NT2/D1 (cell line): ENCODE results near the gene LRRC51.

Experiments used
- DNase-seq: peaks from one replicate; pipeline ENCODE4 v3.0.0-alpha.2; 2011; ENCODE audit warnings: low read depth, low spot score
- H3K27me3 ChIP-seq: 2 replicates; pipeline ENCODE4 v1.6.0; 2011; ENCODE audit warnings: mild to moderate bottlenecking; ENCODE audit not compliant: insufficient read length, insufficient read depth
- H3K36me3 ChIP-seq: 2 replicates; pipeline ENCODE4 v1.6.1; 2011; ENCODE audit warnings: mild to moderate bottlenecking, low read length, mixed read lengths; ENCODE audit not compliant: insufficient read depth, insufficient read length
- H3K4me1 ChIP-seq: 2 replicates; pipeline ENCODE4 v1.5.1; 2011; ENCODE audit not compliant: insufficient read depth, insufficient read length
- H3K4me3 ChIP-seq: 2 replicates; pipeline ENCODE4 v1.5.1; 2011; ENCODE audit warnings: low read depth; ENCODE audit not compliant: insufficient read length
- H3K9ac ChIP-seq: 2 replicates; pipeline ENCODE4 v1.6.0; 2011; ENCODE audit warnings: low read depth; ENCODE audit not compliant: insufficient read length
- H3K9me3 ChIP-seq: 2 replicates; pipeline ENCODE4 v1.5.1; 2011; ENCODE audit warnings: mild to moderate bottlenecking, low read length; ENCODE audit not compliant: insufficient read depth
- SUZ12 ChIP-seq: IDR thresholded peaks from 2 replicates; pipeline ENCODE4 v1.6.1; 2011; ENCODE audit not compliant: insufficient read length, insufficient read depth; ENCODE audit errors: extremely low read depth
- YY1 ChIP-seq: IDR thresholded peaks from 2 replicates; pipeline ENCODE4 v1.6.1; 2011; ENCODE audit not compliant: insufficient read length, insufficient read depth
- ZNF274 ChIP-seq: IDR thresholded peaks from 2 replicates; pipeline ENCODE4 v1.6.1; 2011; ENCODE audit warnings: mild to moderate bottlenecking, low read depth, low read length

The LRRC51 gene

DNA sequence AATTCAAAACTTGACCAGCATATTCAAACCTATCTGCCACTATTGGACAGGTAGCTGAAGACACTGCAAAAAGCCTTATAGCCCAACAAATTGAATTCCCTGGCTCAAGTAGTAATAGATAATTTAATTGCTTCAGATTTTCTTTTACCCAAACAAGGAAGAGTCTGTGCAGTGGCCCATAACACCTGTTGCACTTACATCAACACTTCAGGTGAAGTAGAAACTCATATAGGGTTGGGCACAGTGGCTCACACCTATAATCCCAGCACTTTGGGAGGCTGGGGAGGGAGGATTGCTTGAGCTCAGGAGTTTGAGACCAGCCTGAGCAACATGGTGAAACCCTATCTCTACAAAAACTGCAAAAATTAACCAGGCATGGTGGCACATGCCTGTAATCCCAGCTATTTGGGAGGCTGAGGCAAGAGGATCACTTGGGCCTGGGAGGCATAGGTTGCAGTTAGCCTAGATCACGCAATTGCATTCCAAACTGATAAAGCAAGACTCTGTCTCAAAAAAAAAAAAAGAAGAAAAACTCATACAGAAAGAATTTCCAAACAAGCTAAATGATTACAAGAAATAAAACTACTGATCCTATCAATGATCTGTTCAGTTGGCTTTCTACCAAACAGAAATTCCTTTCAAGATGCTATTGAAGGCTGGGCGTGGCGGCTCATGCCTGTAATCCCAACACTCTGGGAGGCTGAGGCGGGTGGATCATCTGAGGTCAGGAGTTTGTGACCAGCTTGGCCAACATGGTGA is 64.3 kb downstream of the LRRC51 start:
- Histone ChIP-seq H3K27me3 (no peaks in the 10 kb centered on the region), H3K9ac (no peak overlapping the region), H3K9me3 (no peaks in the 10 kb centered on the region), H3K4me1 (no peaks in the 10 kb centered on the region), H3K36me3 (no peaks in the 10 kb centered on the region), H3K4me3 (no peak overlapping the region)
- TF ChIP-seq SUZ12 (no peak), YY1 (no peak), ZNF274 (no peak)
- no peak for DNase-seq
